ENCODE measurements around the gene PLAGL2.

DNA sequence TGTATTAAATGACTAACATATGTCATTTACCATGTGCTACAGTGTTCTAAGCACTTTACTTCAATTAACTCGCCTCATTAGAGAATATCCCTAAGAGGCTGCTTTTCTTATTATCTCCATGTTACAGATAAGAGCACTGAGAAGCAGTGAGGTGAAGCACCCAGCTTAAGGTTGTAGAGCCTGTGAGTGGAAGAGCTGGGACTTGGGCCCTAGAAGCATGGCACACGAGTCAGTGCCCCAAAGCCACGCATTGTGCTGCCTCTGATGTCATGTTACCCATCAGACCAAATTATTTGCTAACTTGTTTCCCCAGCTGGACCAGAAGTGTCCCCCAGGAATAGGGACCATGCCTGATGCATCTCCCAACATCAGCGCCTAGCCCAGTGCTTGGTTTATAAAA lies 34.3 kb upstream of the PLAGL2 start:
- TF ChIP-seq, protein P1, sequence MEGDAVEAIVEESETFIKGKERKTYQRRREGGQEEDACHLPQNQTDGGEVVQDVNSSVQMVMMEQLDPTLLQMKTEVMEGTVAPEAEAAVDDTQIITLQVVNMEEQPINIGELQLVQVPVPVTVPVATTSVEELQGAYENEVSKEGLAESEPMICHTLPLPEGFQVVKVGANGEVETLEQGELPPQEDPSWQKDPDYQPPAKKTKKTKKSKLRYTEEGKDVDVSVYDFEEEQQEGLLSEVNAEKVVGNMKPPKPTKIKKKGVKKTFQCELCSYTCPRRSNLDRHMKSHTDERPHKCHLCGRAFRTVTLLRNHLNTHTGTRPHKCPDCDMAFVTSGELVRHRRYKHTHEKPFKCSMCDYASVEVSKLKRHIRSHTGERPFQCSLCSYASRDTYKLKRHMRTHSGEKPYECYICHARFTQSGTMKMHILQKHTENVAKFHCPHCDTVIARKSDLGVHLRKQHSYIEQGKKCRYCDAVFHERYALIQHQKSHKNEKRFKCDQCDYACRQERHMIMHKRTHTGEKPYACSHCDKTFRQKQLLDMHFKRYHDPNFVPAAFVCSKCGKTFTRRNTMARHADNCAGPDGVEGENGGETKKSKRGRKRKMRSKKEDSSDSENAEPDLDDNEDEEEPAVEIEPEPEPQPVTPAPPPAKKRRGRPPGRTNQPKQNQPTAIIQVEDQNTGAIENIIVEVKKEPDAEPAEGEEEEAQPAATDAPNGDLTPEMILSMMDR (IDR thresholded peaks at IDR 0.05) = no peak
- no peak for TF ChIP-seq POLR2A (IDR thresholded peaks at IDR 0.05)
